ENCODE results near the gene CNTNAP2. TPM values are rescaled to one million over a fixed set of nuclear protein-coding genes. Genes with fewer than 3 reads are reported as not detected.

CNTNAP2 gene
- total RNA-seq, 2 experiments from 2014 or later, result not detected

DNA sequence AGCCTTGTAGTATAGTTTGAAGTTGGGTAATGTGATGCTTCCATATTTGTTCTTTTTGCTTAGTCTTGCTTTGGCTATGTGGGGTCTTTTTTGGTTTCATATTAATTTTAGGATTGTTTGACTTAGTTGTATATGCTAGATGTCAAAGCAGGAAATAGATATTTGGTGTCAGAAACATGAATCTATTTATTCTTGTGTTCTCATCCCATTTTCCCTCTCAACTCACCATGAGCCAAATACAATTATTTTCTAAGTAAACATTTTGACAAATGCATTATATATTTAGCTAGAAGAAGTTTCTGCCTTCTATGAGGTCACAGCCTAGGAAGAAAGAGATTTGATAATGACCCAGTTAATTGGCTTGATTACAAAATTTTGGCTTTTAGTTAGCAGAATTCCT lies 1313.4 kb downstream of the CNTNAP2 start:
- Mint-ChIP-seq H3K4me3 (no peak overlapping the region), H3K9me3 (ENCODE audit: insufficient read depth) (peaks cover 16% of the 10 kb centered on the region), H3K36me3 (ENCODE audit: low read depth) (no peaks in the 10 kb centered on the region), H3K4me1 (ENCODE audit: low read depth) (no peaks in the 10 kb centered on the region), H3K27ac (no peak overlapping the region), H3K27me3 (ENCODE audit: low read depth) (no peaks in the 10 kb centered on the region)
- DNase-seq (no peak), ATAC-seq (no peak)
- POLR2A ChIA-PET, result no interaction called here
- CTCF ChIA-PET, result no interaction called here

DNA sequence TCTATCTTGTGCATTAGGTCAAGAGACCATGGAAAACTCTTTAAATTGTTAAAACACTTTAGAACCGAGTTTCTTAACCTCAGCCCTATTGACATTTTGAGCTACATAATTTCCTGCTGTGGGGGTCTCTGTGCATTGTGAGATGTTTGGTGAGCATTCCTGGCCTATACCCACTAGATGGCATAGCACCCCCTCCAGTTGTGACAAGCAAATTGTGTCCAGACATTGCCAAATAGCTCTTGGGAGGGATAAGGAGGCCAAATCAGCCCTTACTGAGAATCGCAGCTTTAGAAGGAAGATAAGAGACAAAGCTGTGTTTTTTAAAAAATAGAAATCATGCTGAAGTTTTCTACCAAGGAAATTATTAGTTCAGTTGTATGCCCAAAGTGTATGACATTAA lies 1315.5 kb downstream of the CNTNAP2 start:
- Mint-ChIP-seq H3K27me3 (ENCODE audit: low read depth) (no peaks in the 10 kb centered on the region), H3K27ac (no peak overlapping the region), H3K4me1 (ENCODE audit: low read depth) (no peaks in the 10 kb centered on the region), H3K9me3 (ENCODE audit: insufficient read depth) (peaks cover 17% of the 10 kb centered on the region), H3K36me3 (ENCODE audit: low read depth) (no peaks in the 10 kb centered on the region), H3K4me3 (no peak overlapping the region)
- ATAC-seq (no peak), DNase-seq (no peak)
- ChIA-PET POLR2A (no interaction called here), CTCF (no interaction called here)

DNA sequence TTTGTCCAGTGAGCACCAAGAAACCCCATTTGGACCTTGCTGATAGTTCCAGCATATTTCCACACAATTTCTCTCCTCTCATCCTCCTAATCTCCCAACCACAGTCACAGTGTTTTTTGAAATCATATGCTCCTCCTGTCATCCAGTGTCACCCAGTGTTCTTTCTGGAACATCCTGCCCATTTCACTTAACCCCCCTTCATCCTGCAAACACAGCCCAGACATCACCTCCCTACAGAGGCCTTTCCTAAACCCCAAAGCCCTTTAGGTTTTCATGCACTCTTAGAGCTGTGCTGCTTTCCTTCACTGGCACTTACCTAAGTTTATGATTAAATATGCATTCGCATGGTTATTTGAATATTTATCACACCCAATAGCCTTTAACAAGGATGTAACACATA lies 1316.0 kb downstream of the CNTNAP2 start:
- Mint-ChIP-seq H3K27ac (no peak overlapping the region), H3K36me3 (ENCODE audit: low read depth) (no peaks in the 10 kb centered on the region), H3K27me3 (ENCODE audit: low read depth) (no peaks in the 10 kb centered on the region), H3K4me1 (ENCODE audit: low read depth) (no peaks in the 10 kb centered on the region), H3K9me3 (ENCODE audit: insufficient read depth) (peaks cover 17% of the 10 kb centered on the region), H3K4me3 (no peak overlapping the region)
- DNase-seq (no peak), ATAC-seq (no peak)
- ChIA-PET CTCF (no interaction called here), POLR2A (no interaction called here)

DNA sequence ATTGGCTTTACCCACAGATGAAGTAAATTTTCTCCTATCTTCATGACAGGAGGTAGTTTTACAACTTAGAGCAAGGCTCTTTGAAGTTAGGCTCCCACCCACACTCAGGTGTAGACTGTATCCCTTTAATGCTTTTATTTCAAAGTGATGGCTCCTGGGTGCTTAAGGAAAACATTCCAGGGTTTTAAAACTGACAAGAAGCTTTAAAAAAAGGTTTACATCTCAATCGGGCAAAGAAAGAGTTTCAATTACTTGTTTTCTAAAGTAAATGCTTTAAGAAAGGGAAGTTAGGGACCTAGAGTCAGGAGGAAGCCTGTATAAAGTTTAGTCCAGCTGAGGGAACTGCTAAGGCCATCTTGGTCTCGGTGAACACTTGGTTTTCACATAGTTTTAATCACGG lies 1320.1 kb downstream of the CNTNAP2 start:
- ATAC-seq (no peak), DNase-seq (no peak)
- no peak overlapping the region for H3K27ac Mint-ChIP-seq
- no peaks in the 10 kb centered on the region for H3K36me3 Mint-ChIP-seq (ENCODE audit: low read depth)
- no peak overlapping the region for H3K4me3 Mint-ChIP-seq
- ChIA-PET CTCF (no interaction called here), POLR2A (no interaction called here)
- no peaks in the 10 kb centered on the region for H3K27me3 Mint-ChIP-seq (ENCODE audit: low read depth)
- no peaks in the 10 kb centered on the region for H3K4me1 Mint-ChIP-seq (ENCODE audit: low read depth)
- peaks cover 11% of the 10 kb centered on the region for H3K9me3 Mint-ChIP-seq (ENCODE audit: insufficient read depth)

DNA sequence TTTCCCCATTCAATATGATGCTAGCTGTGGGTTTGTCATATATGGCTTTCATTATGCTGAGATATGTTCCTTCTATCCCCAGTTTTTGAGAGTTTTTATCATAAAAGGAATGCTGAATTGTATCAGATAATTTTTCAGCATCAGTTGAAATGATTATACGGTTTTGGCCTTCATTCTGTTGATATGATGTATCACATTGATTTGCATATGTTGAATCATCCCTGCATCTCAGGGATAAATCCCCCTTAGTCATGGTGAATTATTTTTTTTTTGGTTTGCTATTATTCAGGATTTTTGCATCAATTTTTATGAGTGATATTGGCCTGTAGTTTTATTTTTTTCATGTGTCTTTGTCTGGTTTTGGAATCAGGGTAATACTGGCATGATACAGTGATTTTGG lies 1321.6 kb downstream of the CNTNAP2 start:
- Mint-ChIP-seq H3K36me3 (ENCODE audit: low read depth) (no peaks in the 10 kb centered on the region), H3K4me1 (ENCODE audit: low read depth) (no peaks in the 10 kb centered on the region), H3K9me3 (ENCODE audit: insufficient read depth) (peaks cover 7% of the 10 kb centered on the region), H3K27ac (no peak overlapping the region), H3K4me3 (no peak overlapping the region), H3K27me3 (ENCODE audit: low read depth) (no peaks in the 10 kb centered on the region)
- ATAC-seq (no peak), DNase-seq (no peak)
- ChIA-PET CTCF (no interaction called here), POLR2A (no interaction called here)

DNA sequence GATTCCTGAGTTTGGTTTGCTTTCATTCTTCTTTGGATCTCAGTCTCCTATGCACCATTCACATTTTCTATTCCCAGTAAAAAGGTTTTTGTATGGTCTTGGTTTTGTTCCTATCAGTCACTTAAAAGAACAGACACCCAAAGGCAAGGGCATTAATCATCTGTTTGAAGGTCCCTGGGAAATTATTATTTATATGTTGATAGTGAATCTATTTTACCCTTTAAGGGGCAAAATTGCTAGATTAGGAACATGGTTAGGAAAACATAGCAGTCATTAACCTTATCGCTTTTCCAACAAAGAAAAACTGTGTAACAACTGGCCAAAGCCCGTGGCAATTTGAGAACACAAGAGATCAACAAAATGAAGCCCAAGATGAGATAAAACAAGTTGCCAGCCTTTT lies 1327.3 kb downstream of the CNTNAP2 start:
- no peak overlapping the region for H3K27ac Mint-ChIP-seq
- ChIA-PET POLR2A (no interaction called here), CTCF (no interaction called here)
- ATAC-seq, result no peak
- no peaks in the 10 kb centered on the region for H3K4me1 Mint-ChIP-seq (ENCODE audit: low read depth)
- H3K36me3 Mint-ChIP-seq (ENCODE audit: low read depth), result no peaks in the 10 kb centered on the region
- no peaks in the 10 kb centered on the region for H3K27me3 Mint-ChIP-seq (ENCODE audit: low read depth)
- DNase-seq, result no peak
- H3K9me3 Mint-ChIP-seq (ENCODE audit: insufficient read depth), result no peaks in the 10 kb centered on the region
- H3K4me3 Mint-ChIP-seq, result no peak overlapping the region

DNA sequence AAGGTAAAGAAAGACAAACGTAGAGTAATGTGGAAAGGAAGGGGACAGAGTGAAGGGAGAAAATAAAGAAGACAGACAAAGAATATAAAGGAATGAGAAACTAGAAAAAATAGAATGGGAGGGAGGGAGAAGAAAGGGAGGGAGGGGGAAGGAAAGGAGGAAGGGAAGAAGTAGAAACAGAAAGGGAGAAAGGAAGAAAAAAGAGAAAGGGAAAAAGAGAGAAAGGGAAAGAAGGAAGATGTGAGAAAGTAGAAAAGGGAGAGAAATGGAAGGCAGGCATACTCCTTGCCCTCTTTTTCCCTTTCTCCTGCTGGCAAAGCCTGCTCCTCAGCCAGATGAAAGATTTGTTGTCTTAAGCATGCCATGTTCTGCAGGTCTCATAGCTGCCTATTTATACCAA lies 1336.2 kb downstream of the CNTNAP2 start:
- no peak overlapping the region for H3K27ac Mint-ChIP-seq
- no peaks in the 10 kb centered on the region for H3K36me3 Mint-ChIP-seq (ENCODE audit: low read depth)
- ATAC-seq, result no peak
- POLR2A ChIA-PET, result interaction anchor here (0.6 kb wide), 1 partner anchor 352 kb away, joined by 4 read pairs; no protein-coding TSS in a partner anchor
- no peak for DNase-seq
- CTCF ChIA-PET, result no interaction called here
- H3K4me1 Mint-ChIP-seq (ENCODE audit: low read depth), result no peaks in the 10 kb centered on the region
- H3K4me3 Mint-ChIP-seq, result no peak overlapping the region
- H3K27me3 Mint-ChIP-seq (ENCODE audit: low read depth), result no peaks in the 10 kb centered on the region
- no peaks in the 10 kb centered on the region for H3K9me3 Mint-ChIP-seq (ENCODE audit: insufficient read depth)

DNA sequence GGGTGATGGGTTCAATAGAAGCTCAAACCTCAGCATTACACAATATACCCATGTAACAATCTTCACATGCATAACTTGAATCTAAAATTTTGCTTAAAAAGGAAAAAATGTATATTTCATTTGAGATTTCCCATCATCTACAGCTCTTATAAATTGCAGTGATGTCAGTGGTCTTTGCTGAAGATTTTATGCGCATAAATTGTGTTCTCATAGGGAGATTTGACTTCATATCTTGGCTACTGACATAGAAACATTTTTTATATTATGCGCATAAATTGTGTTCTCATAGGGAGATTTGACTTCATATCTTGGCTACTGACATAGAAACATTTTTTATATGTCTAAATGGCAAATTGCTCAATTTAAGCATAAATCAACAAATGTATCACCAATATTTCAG lies 1348.6 kb downstream of the CNTNAP2 start:
- no peak for ATAC-seq
- DNase-seq, result no peak
- Mint-ChIP-seq H3K4me3 (no peak overlapping the region), H3K36me3 (ENCODE audit: low read depth) (no peaks in the 10 kb centered on the region), H3K4me1 (ENCODE audit: low read depth) (no peaks in the 10 kb centered on the region), H3K27ac (no peak overlapping the region), H3K9me3 (ENCODE audit: insufficient read depth) (peaks cover 3% of the 10 kb centered on the region), H3K27me3 (ENCODE audit: low read depth) (no peaks in the 10 kb centered on the region)
- ChIA-PET CTCF (no interaction called here), POLR2A (no interaction called here)

DNA sequence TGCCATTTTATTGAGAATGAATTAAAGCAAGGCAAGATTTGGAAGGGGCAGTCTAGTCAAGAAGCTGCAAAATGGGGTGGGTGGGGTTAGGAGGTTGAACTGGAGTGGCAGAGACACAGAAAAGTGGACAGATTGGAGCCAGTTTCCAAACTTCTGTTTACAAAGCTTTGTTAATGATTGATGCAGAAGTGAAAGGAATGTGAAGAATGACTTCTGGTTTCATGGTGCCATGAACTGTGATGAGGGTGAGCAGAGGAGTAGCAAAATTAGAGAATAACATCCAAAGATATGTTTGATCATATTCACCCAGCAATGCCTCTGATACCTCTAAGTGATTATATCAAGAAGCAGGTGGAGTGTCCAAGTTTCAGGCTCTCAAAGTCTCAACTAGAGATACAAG lies 1356.0 kb downstream of the CNTNAP2 start:
- no peak for DNase-seq
- CTCF ChIA-PET, result no interaction called here

DNA sequence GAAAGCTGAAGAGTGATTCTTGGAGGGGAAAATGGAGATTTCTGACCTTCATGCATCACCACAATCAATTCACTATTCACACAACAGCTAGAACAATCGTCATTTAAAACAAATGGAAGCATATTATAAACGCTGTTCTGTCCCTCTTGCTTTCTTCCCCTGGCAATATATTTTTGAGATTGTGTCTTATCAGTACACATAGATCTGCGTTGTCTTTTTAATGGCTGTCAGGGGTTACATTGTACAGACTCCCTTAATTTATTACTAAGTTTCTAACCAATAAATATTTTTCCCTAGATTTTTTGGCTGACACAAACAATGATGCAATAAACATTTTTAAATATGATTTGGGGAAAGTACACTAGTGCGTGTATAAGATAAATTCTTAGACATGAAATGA lies 1358.3 kb downstream of the CNTNAP2 start:
- Mint-ChIP-seq H3K36me3 (ENCODE audit: low read depth) (no peaks in the 10 kb centered on the region), H3K9me3 (ENCODE audit: insufficient read depth) (peaks cover 7% of the 10 kb centered on the region), H3K4me1 (ENCODE audit: low read depth) (no peaks in the 10 kb centered on the region), H3K27me3 (ENCODE audit: low read depth) (no peaks in the 10 kb centered on the region), H3K27ac (no peak overlapping the region), H3K4me3 (no peak overlapping the region)
- POLR2A ChIA-PET, result no interaction called here
- no peak for DNase-seq
- CTCF ChIA-PET, result no interaction called here
- no peak for ATAC-seq

More for the DNA sequence above, 1356.0 kb downstream of the CNTNAP2 start:
- Mint-ChIP-seq H3K9me3 (ENCODE audit: insufficient read depth) (peaks cover 10% of the 10 kb centered on the region), H3K36me3 (ENCODE audit: low read depth) (no peaks in the 10 kb centered on the region), H3K27me3 (ENCODE audit: low read depth) (no peaks in the 10 kb centered on the region), H3K4me1 (ENCODE audit: low read depth) (no peaks in the 10 kb centered on the region), H3K4me3 (no peak overlapping the region), H3K27ac (no peak overlapping the region)
- ATAC-seq, result no peak
- POLR2A ChIA-PET, result no interaction called here

DNA sequence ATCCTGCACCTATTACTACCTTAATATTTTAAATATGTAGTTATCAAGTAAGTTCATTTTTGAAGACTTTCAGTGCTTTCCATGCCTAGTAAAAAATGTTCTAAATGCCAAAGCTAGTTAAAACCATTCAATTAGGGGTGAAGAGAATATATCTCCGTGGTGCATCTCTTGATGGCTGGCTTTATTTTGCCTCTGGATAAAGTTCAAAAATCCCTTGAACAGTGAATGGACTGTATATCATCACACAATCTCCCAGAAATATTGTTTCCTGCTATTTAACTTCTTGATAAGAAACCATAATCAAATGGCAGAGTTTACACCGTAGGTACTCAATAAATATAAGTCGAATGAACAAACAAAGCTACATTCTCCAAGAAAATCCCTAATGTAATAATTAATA lies 1360.9 kb downstream of the CNTNAP2 start:
- POLR2A ChIA-PET, result interaction anchor here (0.6 kb wide), 1 partner anchor 13 kb away, joined by 3 read pairs; no protein-coding TSS in a partner anchor
- H3K4me1 Mint-ChIP-seq (ENCODE audit: low read depth), result no peaks in the 10 kb centered on the region
- H3K27ac Mint-ChIP-seq, result no peak overlapping the region
- ATAC-seq (no peak), DNase-seq (no peak)
- CTCF ChIA-PET, result no interaction called here
- H3K27me3 Mint-ChIP-seq (ENCODE audit: low read depth), result no peaks in the 10 kb centered on the region
- H3K4me3 Mint-ChIP-seq, result no peak overlapping the region
- peaks cover 11% of the 10 kb centered on the region for H3K9me3 Mint-ChIP-seq (ENCODE audit: insufficient read depth)
- H3K36me3 Mint-ChIP-seq (ENCODE audit: low read depth), result no peaks in the 10 kb centered on the region

DNA sequence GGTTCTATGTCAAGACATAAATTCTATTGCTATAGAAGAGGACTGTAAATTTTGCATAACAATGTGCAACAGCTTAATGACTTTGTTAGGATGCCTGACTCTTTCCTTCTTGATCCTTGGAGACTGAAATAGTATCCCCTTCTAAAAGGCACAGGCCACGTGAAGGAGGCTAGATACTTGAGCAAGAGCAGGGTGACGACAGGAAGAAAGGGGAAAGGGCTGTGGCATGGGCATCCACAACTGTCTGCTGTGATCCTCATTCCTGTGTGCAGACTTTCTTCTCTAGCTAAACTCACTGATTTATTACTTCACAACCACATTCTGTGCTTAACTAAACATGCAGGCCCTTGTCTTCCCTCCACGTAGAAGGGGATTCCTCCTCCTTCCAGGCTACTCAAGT lies 1362.2 kb downstream of the CNTNAP2 start:
- ChIA-PET POLR2A (no interaction called here), CTCF (no interaction called here)
- Mint-ChIP-seq H3K27ac (no peak overlapping the region), H3K27me3 (ENCODE audit: low read depth) (no peaks in the 10 kb centered on the region), H3K4me1 (ENCODE audit: low read depth) (no peaks in the 10 kb centered on the region), H3K36me3 (ENCODE audit: low read depth) (no peaks in the 10 kb centered on the region), H3K4me3 (no peak overlapping the region), H3K9me3 (ENCODE audit: insufficient read depth) (peaks cover 7% of the 10 kb centered on the region)
- DNase-seq, result no peak
- ATAC-seq, result no peak

DNA sequence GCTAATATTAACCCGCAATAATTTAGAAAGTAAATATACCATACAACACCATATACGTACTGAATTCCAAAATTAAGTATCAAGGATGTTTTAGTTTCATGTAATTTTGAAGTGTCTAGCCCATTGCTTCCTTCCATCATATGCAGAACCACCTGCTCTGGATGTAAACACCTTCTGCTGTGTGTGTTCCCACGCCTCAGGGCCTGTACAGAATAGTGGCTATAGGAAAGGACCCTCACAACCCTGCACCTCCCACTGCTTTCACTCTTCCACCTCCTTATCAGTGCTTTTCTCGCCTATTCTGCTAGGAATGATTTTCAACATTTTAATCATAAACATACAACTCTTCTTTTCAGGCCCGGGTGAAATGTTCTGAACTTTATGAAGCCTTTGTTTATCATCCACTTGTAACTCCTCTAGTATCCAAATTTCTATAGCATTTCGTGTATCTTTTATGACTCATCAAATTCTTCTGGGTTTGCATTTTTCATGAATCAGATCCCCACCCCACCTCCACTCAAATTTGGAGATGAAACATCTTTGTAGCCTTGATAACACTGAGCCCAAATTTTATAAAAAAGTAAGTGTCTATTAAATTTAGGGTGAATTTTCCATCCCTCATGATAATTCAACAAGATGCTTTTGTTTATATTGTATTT lies 1367.2 kb downstream of the CNTNAP2 start:
- no peak overlapping the region for H3K4me3 Mint-ChIP-seq
- no peaks in the 10 kb centered on the region for H3K27me3 Mint-ChIP-seq (ENCODE audit: low read depth)
- ATAC-seq (no peak), DNase-seq (no peak)
- H3K9me3 Mint-ChIP-seq (ENCODE audit: insufficient read depth), result peaks cover 12% of the 10 kb centered on the region
- no peak overlapping the region for H3K27ac Mint-ChIP-seq
- H3K4me1 Mint-ChIP-seq (ENCODE audit: low read depth), result no peaks in the 10 kb centered on the region
- POLR2A ChIA-PET, result no interaction called here
- CTCF ChIA-PET, result no interaction called here
- H3K36me3 Mint-ChIP-seq (ENCODE audit: low read depth), result no peaks in the 10 kb centered on the region
